Keratinocyte (primary cell): ENCODE data around the gene ETV4. TPM values are rescaled to one million over a fixed set of nuclear protein-coding genes. Genes with fewer than 3 reads are reported as not detected.
A peak's percentile ranks its signal among the peaks of the same experiment; 100 is the strongest.

Source experiments
- DNase-seq: peaks from one replicate; pipeline ENCODE4 v3.0.0-alpha.2; 2011; ENCODE audit warnings: low read depth, missing footprints, low spot score
- FAIRE-seq: peaks from 2 replicates; lab custom pipeline; 2011; peaks lifted over from hg19 to GRCh38; lab: Jason Lieb, UNC
- H2AFZ ChIP-seq: 2 replicates; pipeline ENCODE4 v1.6.0; 2012; ENCODE audit warnings: low read length, control low read depth, inconsistent platforms; ENCODE audit not compliant: control insufficient read depth
- H3K27ac ChIP-seq: 2 replicates; pipeline ENCODE4 v1.5.1; 2011; ENCODE audit warnings: low read length; ENCODE audit not compliant: control insufficient read depth, insufficient read depth
- H3K27me3 ChIP-seq: 3 replicates; pipeline ENCODE4 v1.6.0; 2011; ENCODE audit warnings: low read length; ENCODE audit not compliant: control insufficient read depth, insufficient read depth; ENCODE audit errors: extremely low read depth
- H3K36me3 ChIP-seq, 2 experiments: 2 replicates in 1 of 2; 3 replicates in 1 of 2; pipeline ENCODE4 v1.5.1; 2011; ENCODE audit warnings: low read length in 2 of 2, mild to moderate bottlenecking in 1 of 2; ENCODE audit not compliant: control insufficient read depth in 2 of 2, insufficient read depth in 2 of 2; ENCODE audit errors: extremely low read depth in 1 of 2
- H3K4me1 ChIP-seq: 3 replicates; pipeline ENCODE4 v1.5.1; 2011; ENCODE audit warnings: low read length; ENCODE audit not compliant: control insufficient read depth, insufficient read depth; ENCODE audit errors: extremely low read depth
- H3K4me2 ChIP-seq: 3 replicates; pipeline ENCODE4 v1.6.0; 2011; ENCODE audit warnings: low read depth, low read length; ENCODE audit not compliant: control insufficient read depth, insufficient read depth; ENCODE audit errors: extremely low read depth
- H3K4me3 ChIP-seq, 3 experiments: fragments of 200-600 bp in 1 of 3; sonication (generic) in 1 of 3; 2 replicates in 2 of 3; 3 replicates in 1 of 3; pipeline ENCODE4 v1.5.1; 2011 to 2016; ENCODE audit warnings: low read length in 3 of 3, mild to moderate bottlenecking in 3 of 3, control low read depth in 2 of 3, inconsistent platforms in 1 of 3, low read depth in 1 of 3, mixed read lengths in 1 of 3, mixed run types in 1 of 3, moderate library complexity in 1 of 3; ENCODE audit not compliant: control insufficient read depth in 2 of 3, insufficient read depth in 2 of 3; ENCODE audit errors: extremely low read depth in 1 of 3
- H3K79me2 ChIP-seq: 2 replicates; pipeline ENCODE4 v1.6.0; 2012; ENCODE audit warnings: low read length; ENCODE audit not compliant: control insufficient read depth, insufficient read depth
- H3K9ac ChIP-seq: 3 replicates; pipeline ENCODE4 v1.6.0; 2011; ENCODE audit warnings: low read length; ENCODE audit not compliant: control insufficient read depth, insufficient read depth; ENCODE audit errors: extremely low read depth
- H3K9me1 ChIP-seq: 3 replicates; pipeline ENCODE4 v1.6.0; 2011; ENCODE audit warnings: low read length; ENCODE audit not compliant: control insufficient read depth, insufficient read depth; ENCODE audit errors: extremely low read depth
- H3K9me3 ChIP-seq: 2 replicates; pipeline ENCODE4 v1.5.1; 2012; ENCODE audit warnings: low read depth, low read length; ENCODE audit not compliant: control insufficient read depth
- H4K20me1 ChIP-seq: 3 replicates; pipeline ENCODE4 v1.6.0; 2011; ENCODE audit warnings: low read length; ENCODE audit not compliant: control insufficient read depth, insufficient read depth; ENCODE audit errors: extremely low read depth
- EZH2 ChIP-seq: IDR thresholded peaks from one replicate; pipeline ENCODE4 v1.6.1; 2012; ENCODE audit warnings: inconsistent platforms, mild to moderate bottlenecking, low read length, moderate library complexity
- dilution Hi-C: fragments of 300-500 bp; cut with MboI; formaldehyde crosslinking; loops from one replicate; pipeline ENCODE4 v1.7.0; 2020; ENCODE audit warnings: low sequenced_read_pairs; ENCODE audit not compliant: extremely low pct_ligation_motif_present
- polyA plus RNA-seq, 5 experiments: library from polyadenylated mRNA; depleted of rRNA in 3 of 5; stranded (reverse) in 3 of 5; stranded (forward) in 1 of 5; unstranded in 1 of 5; fragments of >200 nt; gene quantifications; 1 replicate in 1 of 5; 2 replicates in 3 of 5; 3 replicates in 1 of 5; pipeline versions ENCODE4 v1.2.1 to v1.2.3, GENCODE V29; 2011 to 2012; ENCODE audit warnings: missing spikeins in 2 of 5, low read depth in 1 of 5, low replicate concordance in 1 of 5
- TF ChIP-seq, protein P1 (sequence below), 3 experiments: IDR thresholded peaks in 1 of 3; conservative IDR thresholded peaks in 1 of 3; optimal IDR thresholded peaks in 1 of 3; 2 replicates in 2 of 3; 3 replicates in 1 of 3; pipeline versions ENCODE3 to v1.5.1; 2011; ENCODE audit warnings: low read length in 3 of 3, mild to moderate bottlenecking in 3 of 3, moderate library complexity in 2 of 3, control low read depth in 1 of 3, inconsistent platforms in 1 of 3; ENCODE audit not compliant: insufficient read depth in 2 of 3; ENCODE audit errors: extremely low read depth in 1 of 3

Gene ETV4
- polyA plus RNA-seq, 1 donor (not counting 4 experiments of a cell fraction or from before 2014, with no cell fraction given) = 33.6 TPM

DNA sequence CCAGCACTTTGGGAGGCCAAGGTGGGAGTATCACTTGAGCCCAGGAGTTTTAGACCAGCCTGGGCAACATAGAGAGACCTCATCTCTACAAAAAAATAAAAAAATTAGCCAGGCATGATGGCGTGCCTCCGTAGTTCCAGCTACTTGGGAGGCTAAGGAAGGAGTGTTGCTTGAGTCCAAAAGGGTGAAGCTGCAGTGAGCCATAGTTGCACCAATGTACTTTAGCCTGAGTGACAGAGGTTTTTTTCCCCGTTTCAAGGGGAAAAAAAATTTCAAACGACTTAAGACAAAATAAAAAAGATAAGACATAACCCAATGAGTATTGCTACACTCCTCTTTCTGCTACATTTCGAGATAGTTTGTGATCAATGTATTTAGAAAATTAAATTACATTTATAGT, 55.5 kb downstream of the ETV4 start:
- no peak overlapping the region for H2AFZ ChIP-seq
- H3K4me3 ChIP-seq = no peak overlapping the region
- H3K9ac ChIP-seq = no peak overlapping the region
- H3K4me2 ChIP-seq = no peak overlapping the region
- no peak for TF ChIP-seq EZH2
- TF ChIP-seq, protein P1, sequence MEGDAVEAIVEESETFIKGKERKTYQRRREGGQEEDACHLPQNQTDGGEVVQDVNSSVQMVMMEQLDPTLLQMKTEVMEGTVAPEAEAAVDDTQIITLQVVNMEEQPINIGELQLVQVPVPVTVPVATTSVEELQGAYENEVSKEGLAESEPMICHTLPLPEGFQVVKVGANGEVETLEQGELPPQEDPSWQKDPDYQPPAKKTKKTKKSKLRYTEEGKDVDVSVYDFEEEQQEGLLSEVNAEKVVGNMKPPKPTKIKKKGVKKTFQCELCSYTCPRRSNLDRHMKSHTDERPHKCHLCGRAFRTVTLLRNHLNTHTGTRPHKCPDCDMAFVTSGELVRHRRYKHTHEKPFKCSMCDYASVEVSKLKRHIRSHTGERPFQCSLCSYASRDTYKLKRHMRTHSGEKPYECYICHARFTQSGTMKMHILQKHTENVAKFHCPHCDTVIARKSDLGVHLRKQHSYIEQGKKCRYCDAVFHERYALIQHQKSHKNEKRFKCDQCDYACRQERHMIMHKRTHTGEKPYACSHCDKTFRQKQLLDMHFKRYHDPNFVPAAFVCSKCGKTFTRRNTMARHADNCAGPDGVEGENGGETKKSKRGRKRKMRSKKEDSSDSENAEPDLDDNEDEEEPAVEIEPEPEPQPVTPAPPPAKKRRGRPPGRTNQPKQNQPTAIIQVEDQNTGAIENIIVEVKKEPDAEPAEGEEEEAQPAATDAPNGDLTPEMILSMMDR (optimal IDR thresholded peaks at IDR 0.05 in 1 of 3, IDR thresholded peaks at IDR 0.05 in 1 of 3, conservative IDR thresholded peaks at IDR 0.05 in 1 of 3; ENCODE audit: extremely low read depth in 1 of 3, insufficient read depth in 2 of 3, low read length in 3 of 3) = no peak
- peaks cover 31 to 33% of the 10 kb centered on the region in 2 experiments for H3K36me3 ChIP-seq
- H3K27ac ChIP-seq = no peak overlapping the region
- H3K79me2 ChIP-seq = peaks cover 34% of the 10 kb centered on the region
- dilution Hi-C loops = no loop called here
- H4K20me1 ChIP-seq = no peaks in the 10 kb centered on the region
- FAIRE-seq (no peak), DNase-seq (no peak)
- H3K9me3 ChIP-seq = no peaks in the 10 kb centered on the region
- no peaks in the 10 kb centered on the region for H3K4me1 ChIP-seq
- no peaks in the 10 kb centered on the region for H3K9me1 ChIP-seq
- no peaks in the 10 kb centered on the region for H3K27me3 ChIP-seq

DNA sequence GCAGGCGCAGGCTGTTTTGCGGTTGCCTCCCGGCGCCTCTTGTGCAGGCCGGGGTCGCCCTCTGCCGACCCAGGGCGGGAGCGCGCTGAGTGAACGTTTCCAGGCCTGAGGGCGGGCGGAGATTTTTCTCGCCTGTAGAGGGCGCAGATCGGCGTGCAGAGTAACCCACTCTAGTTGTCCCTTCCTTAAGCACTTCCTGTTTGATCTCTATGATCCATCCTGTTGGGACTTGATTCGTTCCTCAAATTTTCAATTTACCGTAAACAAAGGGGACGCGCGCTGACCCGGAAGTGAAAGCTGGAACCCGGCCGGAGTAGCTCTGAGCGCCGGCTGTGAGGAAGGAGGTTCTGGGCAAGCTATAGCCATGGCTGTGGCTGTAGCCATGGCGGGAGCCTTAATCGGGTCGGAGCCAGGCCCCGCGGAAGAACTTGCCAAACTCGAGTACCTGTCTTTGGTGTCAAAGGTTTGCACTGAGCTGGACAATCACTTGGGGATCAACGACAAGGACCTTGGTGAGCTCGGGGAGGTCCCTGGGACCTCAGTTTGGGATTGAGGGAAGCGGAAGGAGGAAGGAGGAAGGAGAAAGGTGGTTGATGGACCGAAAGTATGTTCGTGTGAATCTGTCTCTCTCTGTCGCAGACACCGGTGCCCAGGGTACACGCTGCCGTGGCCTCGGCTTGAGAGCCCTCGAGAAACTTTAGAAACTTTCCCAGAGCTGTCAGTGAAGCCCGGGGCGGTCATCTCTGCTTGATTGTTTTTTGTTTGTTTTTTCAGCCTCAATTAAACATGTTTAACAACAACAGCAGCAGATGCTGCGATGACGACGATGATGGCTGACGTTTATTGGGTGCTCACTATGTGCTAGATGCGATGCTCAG, 62.2 kb downstream of the ETV4 start, which contains the start of gene DHX8:
Gene DHX8 (plus strand): TSS at position 302 of the 878 bp plus-strand sequence. CDS start 63 bp downstream, at position 365.
- H3K4me1 ChIP-seq = peaks cover 13% of the 10 kb centered on the region
- H3K4me2 ChIP-seq = peak within 1 kb of the TSS; percentile 82
- dilution Hi-C loops = no loop called here
- H2AFZ ChIP-seq = peak within 1 kb of the TSS; percentile 96
- no peaks in the 10 kb centered on the region for H3K27me3 ChIP-seq
- no peaks in the 10 kb centered on the region for H3K9me3 ChIP-seq
- H3K4me3 ChIP-seq = peak within 1 kb of the TSS; percentile 68 to 97 (median 86)
- TF ChIP-seq EZH2 = no peak
- TF ChIP-seq, protein P1 (optimal IDR thresholded peaks at IDR 0.05 in 1 of 3, IDR thresholded peaks at IDR 0.05 in 1 of 3, conservative IDR thresholded peaks at IDR 0.05 in 1 of 3; ENCODE audit: extremely low read depth in 1 of 3, insufficient read depth in 2 of 3, low read length in 3 of 3) = peak; percentile 100
- DNase-seq (peak; percentile 94), FAIRE-seq (peak; percentile 92)
- H3K9me1 ChIP-seq = no peaks in the 10 kb centered on the region
- peak within 1 kb of the TSS; percentile 90 for H3K27ac ChIP-seq
- H3K36me3 ChIP-seq = no peaks in the 10 kb centered on the region
- H3K79me2 ChIP-seq = peaks cover 48% of the 10 kb centered on the region
- peak within 1 kb of the TSS; percentile 86 for H3K9ac ChIP-seq
- H4K20me1 ChIP-seq = no peaks in the 10 kb centered on the region
